HK-2 (cell line): Measurements from ENCODE around the gene MKNK2.
A peak's percentile ranks its signal among the peaks of the same experiment; 100 is the strongest.

ENCODE experiments used
- DNase-seq: peaks from one replicate; pipeline ENCODE4 v3.0.0-alpha.2; 2018; ENCODE audit not compliant: unreplicated experiment

The MKNK2 gene

GRCh38 chr19:2032296-2032941, 18.6 kb downstream of the MKNK2 start:
- peak; percentile 93 for DNase-seq

GRCh38 chr19:2027361-2027760, 23.7 kb downstream of the MKNK2 start:
- no peak for DNase-seq

- DNase-seq, result no peak
Observed at GRCh38 chr19:2026770-2027169, 24.3 kb downstream of the MKNK2 start.

- no peak for DNase-seq
Observed at GRCh38 chr19:2022289-2022688, 28.8 kb downstream of the MKNK2 start.

GRCh38 chr19:2021453-2022140, 29.4 kb downstream of the MKNK2 start:
- no peak for DNase-seq

- no peak for DNase-seq
Observed at GRCh38 chr19:2018752-2019151, 32.3 kb downstream of the MKNK2 start.

GRCh38 chr19:2016041-2016807, 34.8 kb downstream of the MKNK2 start:
- DNase-seq, result peak; percentile 67

- peak; percentile 35 for DNase-seq
Observed at GRCh38 chr19:2015608-2015950, 35.5 kb downstream of the MKNK2 start, which contains the start of gene BTBD2. Gene BTBD2, minus strand, starts transcription at chr19:2015714. Its CDS starts 11 bp downstream, at chr19:2015703.

GRCh38 chr19:2014731-2015607, 36.1 kb downstream of the MKNK2 start:
- no peak for DNase-seq

GRCh38 chr19:2014131-2014571, 36.9 kb downstream of the MKNK2 start:
- DNase-seq, result no peak

- DNase-seq, result no peak
Observed at GRCh38 chr19:2013683-2013961, 37.4 kb downstream of the MKNK2 start.

- DNase-seq, result no peak
Observed at GRCh38 chr19:2012941-2013682, 37.9 kb downstream of the MKNK2 start.

- DNase-seq, result no peak
Observed at GRCh38 chr19:2011169-2011568, 39.9 kb downstream of the MKNK2 start.

- no peak for DNase-seq
Observed at GRCh38 chr19:2010135-2010668, 40.8 kb downstream of the MKNK2 start.

GRCh38 chr19:2003874-2004273, 47.2 kb downstream of the MKNK2 start:
- no peak for DNase-seq

GRCh38 chr19:1999856-2000515, 51.1 kb downstream of the MKNK2 start:
- DNase-seq, result no peak

GRCh38 chr19:1998712-1999708, 52.0 kb downstream of the MKNK2 start:
- no peak for DNase-seq

GRCh38 chr19:1997353-1998233, 53.5 kb downstream of the MKNK2 start:
- DNase-seq, result no peak
